ENCODE results near the gene HOXC10. TPM values are rescaled to one million over a fixed set of nuclear protein-coding genes. Genes with fewer than 3 reads are reported as not detected.

Gene HOXC10
- total and polyA plus RNA-seq, 2 donors (not counting 3 experiments of a cell fraction or from before 2014, with no cell fraction given) = 0.18 TPM; not detected in 1

DNA sequence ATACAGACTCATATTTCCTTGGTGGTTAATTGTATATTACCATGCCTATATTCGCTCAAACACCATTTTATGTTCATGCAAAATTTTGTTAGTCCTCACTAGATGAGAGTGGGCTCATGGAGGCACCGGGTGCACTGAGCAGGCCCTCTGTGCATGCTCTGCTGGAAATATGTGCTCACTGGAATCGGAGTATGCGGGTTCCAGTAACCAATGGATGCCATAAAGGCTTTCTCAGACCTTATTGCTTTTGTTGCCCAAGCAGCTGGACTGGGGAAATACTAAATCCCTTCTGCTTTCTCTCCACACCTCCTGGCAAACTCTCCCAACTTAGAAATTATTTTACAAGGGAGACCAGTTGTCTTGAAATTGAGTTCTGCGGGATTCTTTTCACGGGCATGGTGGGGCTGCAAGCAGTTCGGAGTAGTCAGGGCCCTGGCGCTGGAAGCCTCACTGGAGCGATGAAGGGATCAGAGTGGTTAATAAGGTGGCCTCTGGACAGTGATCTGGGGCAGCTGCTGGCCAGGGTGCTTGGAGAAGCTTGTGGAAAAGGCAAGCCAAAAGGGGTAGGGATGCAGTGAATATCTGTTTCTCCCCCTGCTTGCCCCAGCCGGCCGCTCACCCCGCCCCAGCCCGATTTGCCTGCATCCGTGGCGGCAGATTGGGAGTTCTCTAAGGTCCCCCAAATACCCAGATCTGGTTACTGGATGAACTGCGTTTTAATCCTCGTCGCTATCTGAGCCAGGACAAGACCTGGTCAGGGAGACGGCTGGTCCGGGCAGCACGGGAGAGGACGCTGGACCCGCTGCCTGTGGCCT is 35.9 kb downstream of the HOXC10 start:
- Histone ChIP-seq H3K79me2 (ENCODE audit: control insufficient read depth, insufficient read depth, low read length) (no peaks in the 10 kb centered on the region), H3K4me2 (ENCODE audit: insufficient read depth, low read length) (no peak overlapping the region), H3K27ac (ENCODE audit: insufficient read depth, low read depth, low read length) (no peak overlapping the region), H4K20me1 (replicated peaks; ENCODE audit: control insufficient read depth, extremely low read depth, insufficient read depth, low read length) (no peaks in the 10 kb centered on the region), H3K9me1 (replicated peaks; ENCODE audit: control insufficient read depth, extremely low read depth, insufficient read depth, low read length) (no peaks in the 10 kb centered on the region), H3K4me1 (ENCODE audit: control insufficient read depth, extremely low read depth, insufficient read depth, low read length) (peaks cover 3% of the 10 kb centered on the region), H3K9ac (replicated peaks; ENCODE audit: extremely low read depth, insufficient read depth, low read length) (no peak overlapping the region), H2AFZ (ENCODE audit: low read depth, low read length) (no peak overlapping the region), H3K36me3 (ENCODE audit: control insufficient read depth in 2 of 2, extremely low read depth in 1 of 2, insufficient read depth in 2 of 2, low read length in 2 of 2) (no peaks in the 10 kb centered on the region), H3K9me3 (replicated peaks; ENCODE audit: control insufficient read depth, insufficient read depth, low read length) (no peaks in the 10 kb centered on the region), H3K27me3 (ENCODE audit: control insufficient read depth in 2 of 2, insufficient read depth in 2 of 2, low read length in 2 of 2) (peaks cover 82 to 91% of the 10 kb centered on the region in 2 experiments), H3K4me3 (replicated peaks in 1 of 3; ENCODE audit: insufficient read depth in 1 of 3, low read depth in 1 of 3, low read length in 3 of 3) (no peak overlapping the region)
- TF ChIP-seq, protein P1, sequence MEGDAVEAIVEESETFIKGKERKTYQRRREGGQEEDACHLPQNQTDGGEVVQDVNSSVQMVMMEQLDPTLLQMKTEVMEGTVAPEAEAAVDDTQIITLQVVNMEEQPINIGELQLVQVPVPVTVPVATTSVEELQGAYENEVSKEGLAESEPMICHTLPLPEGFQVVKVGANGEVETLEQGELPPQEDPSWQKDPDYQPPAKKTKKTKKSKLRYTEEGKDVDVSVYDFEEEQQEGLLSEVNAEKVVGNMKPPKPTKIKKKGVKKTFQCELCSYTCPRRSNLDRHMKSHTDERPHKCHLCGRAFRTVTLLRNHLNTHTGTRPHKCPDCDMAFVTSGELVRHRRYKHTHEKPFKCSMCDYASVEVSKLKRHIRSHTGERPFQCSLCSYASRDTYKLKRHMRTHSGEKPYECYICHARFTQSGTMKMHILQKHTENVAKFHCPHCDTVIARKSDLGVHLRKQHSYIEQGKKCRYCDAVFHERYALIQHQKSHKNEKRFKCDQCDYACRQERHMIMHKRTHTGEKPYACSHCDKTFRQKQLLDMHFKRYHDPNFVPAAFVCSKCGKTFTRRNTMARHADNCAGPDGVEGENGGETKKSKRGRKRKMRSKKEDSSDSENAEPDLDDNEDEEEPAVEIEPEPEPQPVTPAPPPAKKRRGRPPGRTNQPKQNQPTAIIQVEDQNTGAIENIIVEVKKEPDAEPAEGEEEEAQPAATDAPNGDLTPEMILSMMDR (IDR thresholded peaks at IDR 0.05; ENCODE audit: extremely low read depth in 1 of 2, insufficient read depth in 1 of 2, low read depth in 1 of 2, low read length in 2 of 2) = no peak
- TF ChIP-seq GATA2 (IDR thresholded peaks at IDR 0.05; ENCODE audit: insufficient read depth, insufficient read length, low read depth, low read length) = no peak
- no peak for TF ChIP-seq JUN (IDR thresholded peaks at IDR 0.05; ENCODE audit: borderline replicate concordance, insufficient read depth, insufficient read length, low read depth)
- no peak for TF ChIP-seq MYC (IDR thresholded peaks at IDR 0.05; ENCODE audit: low read depth, low read length)
- TF ChIP-seq EZH2 (IDR thresholded peaks at IDR 0.05; ENCODE audit: borderline replicate concordance, low read depth, low read length, severe bottlenecking) = peak; percentile 12
- no peak for TF ChIP-seq FOS (IDR thresholded peaks at IDR 0.05; ENCODE audit: borderline replicate concordance, insufficient read depth, low read length)
- DNase-seq (ENCODE audit: low read depth, low spot score) (no peak), FAIRE-seq (no peak)
- intact Hi-C loops (cut with micrococcal nuclease) = no loop called here
- ChIA-PET POLR2A (no interaction called here), CTCF (interaction anchor here (1.6 to 2.6 kb wide), 3 partner anchors 12 to 187 kb away, joined by 5 to 9 read pairs (median 6); partner anchors contain the start of gene HOXC5)
- dilution Hi-C loops (cut with MboI; ENCODE audit: extremely low pct_ligation_motif_present, low sequenced_read_pairs) = no loop called here
- BruUV-seq (replicated peaks) = no TSS peak

Data from endothelial cell of umbilical vein (primary cell).